GM20000 (cell line): Measurements from ENCODE around the gene NOP10.

Source experiments
- DNase-seq: peaks from one replicate; pipeline ENCODE4 v3.0.0; 2012; ENCODE audit warnings: low spot score
- CTCF ChIP-seq: IDR thresholded peaks from 2 replicates; pipeline ENCODE4 v1.5.1; 2012; ENCODE audit warnings: mild to moderate bottlenecking, control low read depth; ENCODE audit errors: extremely low read depth, missing control alignments

NOP10 gene

GRCh38 chr15:34335176-34336032, 7.5 kb downstream of the NOP10 start:
- no peak for TF ChIP-seq CTCF
- no peak for DNase-seq

- DNase-seq: no peak
- TF ChIP-seq CTCF: no peak
Measured at GRCh38 chr15:34334672-34335071, 8.3 kb downstream of the NOP10 start.

GRCh38 chr15:34332553-34333120, 10.3 kb downstream of the NOP10 start:
- no peak for TF ChIP-seq CTCF
- no peak for DNase-seq

GRCh38 chr15:34331809-34332208, 11.1 kb downstream of the NOP10 start:
- no peak for DNase-seq
- TF ChIP-seq CTCF: no peak

- no peak for TF ChIP-seq CTCF
- no peak for DNase-seq
Measured at GRCh38 chr15:34330279-34330678, 12.7 kb downstream of the NOP10 start.

GRCh38 chr15:34329006-34329405, 13.9 kb downstream of the NOP10 start:
- TF ChIP-seq CTCF: no peak
- DNase-seq: no peak

- DNase-seq: peak; percentile 12
- no peak for TF ChIP-seq CTCF
Measured at GRCh38 chr15:34327906-34328305, 15.0 kb downstream of the NOP10 start.
